Left colon (tissue), 2 donors: ENCODE measurements around the gene CNTFR. TPM values are rescaled to one million over a fixed set of nuclear protein-coding genes. Genes with fewer than 3 reads are reported as not detected.
A peak's percentile ranks its signal among the peaks of the same experiment; 100 is the strongest.

Source experiments
- ATAC-seq: fragments of 200-7000 bp; cut with Tn5 transposase; one replicate; pipeline ENCODE4 v1.9.1; 2020; ENCODE audit warnings: mild to moderate bottlenecking, moderate library complexity
- DNase-seq, 2 donors: peaks; one replicate each; pipeline ENCODE4 v3.0.0-alpha.2; 2020
- intact Hi-C, 2 donors: fragments of 100-400 bp; cut with DNase I in 1 of 2; cut with micrococcal nuclease in 1 of 2; formaldehyde crosslinking; loops; one replicate each; pipeline versions ENCODE4 v1.11.2 to v1.14.0; 2022; cut with DNase I, micrococcal nuclease
- total RNA-seq, 2 donors: library from RNA; stranded (reverse); fragmentation: NEBNext Ultra II Directional; extraction: Animal tissue kit (Norgen Biotek cat#: 25700); gene quantifications; one replicate each; pipeline ENCODE4 v1.2.1, GENCODE V29; 2021
- donor health status: DM: no; HTN: no; CAD: no.
- donor health status: DM: yes; HTN: yes; CAD: no.

CNTFR gene
- total RNA-seq, 2 donors from 2014 or later = 6.4 to 13.1 TPM

GRCh38 chr9:34623374-34624235, 34.1 kb upstream of the CNTFR start:
- ATAC-seq (no peak), DNase-seq (no peak)
- intact Hi-C loops = no loop called here

GRCh38 chr9:34620061-34620994, 30.8 kb upstream of the CNTFR start, which contains the start of gene DCTN3:
Gene DCTN3 (minus strand): TSS chr9:34620495. CDS start chr9:34620464, 31 bp downstream.
- ATAC-seq (peak; percentile 100), DNase-seq (peak; percentile 94)
- intact Hi-C loops = no loop called here

GRCh38 chr9:34615132-34615531, 25.6 kb upstream of the CNTFR start:
- DNase-seq = no peak
- intact Hi-C loops = loop anchor here in 1 of 2 donors (10.0 kb wide), 1 partner anchor 90 kb away; no protein-coding TSS in a partner anchor
- ATAC-seq = no peak

GRCh38 chr9:34612788-34613390, 23.4 kb upstream of the CNTFR start:
- ATAC-seq (peak; percentile 66), DNase-seq (peak; percentile 67 to 85)
- intact Hi-C loops = loop anchor here in 1 of 2 donors (10.0 kb wide), 1 partner anchor 92 kb away; no protein-coding TSS in a partner anchor

GRCh38 chr9:34611811-34612787, 22.6 kb upstream of the CNTFR start, which contains the start of gene RPP25L:
Gene RPP25L (minus strand): TSS chr9:34612097. CDS start chr9:34611296, 801 bp downstream.
- intact Hi-C loops = loop anchor here in 1 of 2 donors (10.0 kb wide), 1 partner anchor 93 kb away; no protein-coding TSS in a partner anchor
- peak; percentile 86 to 88 for DNase-seq

GRCh38 chr9:34611251-34611810, 21.8 kb upstream of the CNTFR start:
- intact Hi-C loops = loop anchor here in 1 of 2 donors (10.0 kb wide), 1 partner anchor 93 kb away; no protein-coding TSS in a partner anchor
- DNase-seq (no peak), ATAC-seq (peak; percentile 33)

More at GRCh38 chr9:34611811-34612787, 22.6 kb upstream of the CNTFR start, which contains the start of gene RPP25L:
- peak; percentile 95 for ATAC-seq

GRCh38 chr9:34610434-34611206, 21.1 kb upstream of the CNTFR start:
- no peak for ATAC-seq
- intact Hi-C loops = loop anchor here in 1 of 2 donors (10.0 kb wide), 1 partner anchor 94 kb away; no protein-coding TSS in a partner anchor
- DNase-seq = no peak

GRCh38 chr9:34607331-34607730, 17.8 kb upstream of the CNTFR start:
- ATAC-seq (no peak), DNase-seq (no peak)
- intact Hi-C loops = no loop called here

- intact Hi-C loops = no loop called here
- ATAC-seq (peak; percentile 72), DNase-seq (no peak)
These were observed 17.4 kb upstream of the CNTFR start for GRCh38 chr9:34606905-34607304.

GRCh38 chr9:34606190-34606589, 16.7 kb upstream of the CNTFR start:
- ATAC-seq (no peak), DNase-seq (no peak)
- intact Hi-C loops = no loop called here

- peak; percentile 61 to 87 for DNase-seq
- ATAC-seq = peak; percentile 75
- intact Hi-C loops = no loop called here
These were observed 14.2 kb upstream of the CNTFR start for GRCh38 chr9:34603610-34604231.

- DNase-seq (no peak), ATAC-seq (no peak)
- intact Hi-C loops = no loop called here
These were observed 12.5 kb upstream of the CNTFR start for GRCh38 chr9:34601937-34602573.

- DNase-seq (no peak), ATAC-seq (no peak)
- intact Hi-C loops = no loop called here
These were observed 11.4 kb upstream of the CNTFR start for GRCh38 chr9:34600908-34601307.

GRCh38 chr9:34599546-34599945, 10.0 kb upstream of the CNTFR start:
- no peak for ATAC-seq
- DNase-seq = no peak
- intact Hi-C loops = loop anchor here in 1 of 2 donors (10.0 kb wide), 1 partner anchor 185 kb away; no protein-coding TSS in a partner anchor

GRCh38 chr9:34594177-34594576, 4.7 kb upstream of the CNTFR start:
- no peak for ATAC-seq
- intact Hi-C loops = loop anchor here in 1 of 2 donors (5.0 to 10.0 kb wide), 2 partner anchors 47 to 179 kb away; no protein-coding TSS in a partner anchor
- DNase-seq = no peak
